Stimulated activated CD4-positive, alpha-beta T cell treated with anti-CD3 and anti-CD28 coated beads, Interleukin-2, amount 100 ng/mL, for 48 hours (primary cell): ENCODE measurements around the gene RBMS1.
"Not testable (repeated sequence)": the region's sequence is repeated elsewhere in the genome, so short reads cannot be mapped to it uniquely, and the experiment has no call there.

Experiments used
- DNase-seq, 2 donors: peaks; one replicate each; pipeline ENCODE4 v3.0.0-alpha.2; 2020

RBMS1 gene

GRCh38 chr2:160431441-160431840 lies 62.2 kb downstream of the RBMS1 start:
- DNase-seq, result no peak

GRCh38 chr2:160430001-160430344 lies 63.6 kb downstream of the RBMS1 start:
- no peak for DNase-seq

GRCh38 chr2:160429248-160430000 lies 64.2 kb downstream of the RBMS1 start:
- no peak for DNase-seq

GRCh38 chr2:160428405-160428763 lies 65.2 kb downstream of the RBMS1 start:
- DNase-seq, result no peak

- no peak for DNase-seq
Measured at GRCh38 chr2:160427629-160428404, 65.8 kb downstream of the RBMS1 start.

GRCh38 chr2:160426604-160427003 lies 67.0 kb downstream of the RBMS1 start:
- DNase-seq, result no peak

- DNase-seq, result no peak
Measured at GRCh38 chr2:160425434-160426151, 68.0 kb downstream of the RBMS1 start.

- DNase-seq, result no peak
Measured at GRCh38 chr2:160423126-160423525, 70.5 kb downstream of the RBMS1 start.

GRCh38 chr2:160421646-160422501 lies 71.7 kb downstream of the RBMS1 start:
- not testable (repeated sequence) for DNase-seq

- DNase-seq, result no peak
Measured at GRCh38 chr2:160420711-160421110, 72.9 kb downstream of the RBMS1 start.

- no peak for DNase-seq
Measured at GRCh38 chr2:160419776-160420505, 73.7 kb downstream of the RBMS1 start.

GRCh38 chr2:160418853-160419252 lies 74.8 kb downstream of the RBMS1 start:
- no peak for DNase-seq

- no peak for DNase-seq
Measured at GRCh38 chr2:160418398-160418765, 75.2 kb downstream of the RBMS1 start.

GRCh38 chr2:160417745-160418397 lies 75.7 kb downstream of the RBMS1 start:
- peak in 1 of 2 donors; percentile 23 for DNase-seq

- DNase-seq, result no peak
Measured at GRCh38 chr2:160415991-160416390, 77.6 kb downstream of the RBMS1 start.

- DNase-seq, result no peak
Measured at GRCh38 chr2:160411955-160412354, 81.7 kb downstream of the RBMS1 start.

- no peak for DNase-seq
Measured at GRCh38 chr2:160411167-160411566, 82.4 kb downstream of the RBMS1 start.

GRCh38 chr2:160409480-160409879 lies 84.1 kb downstream of the RBMS1 start:
- no peak for DNase-seq

GRCh38 chr2:160408959-160409291 lies 84.7 kb downstream of the RBMS1 start:
- no peak for DNase-seq

GRCh38 chr2:160408173-160408958 lies 85.2 kb downstream of the RBMS1 start:
- no peak for DNase-seq
